Peyer's patch (tissue), 4 donors: Measurements from ENCODE around the gene AIDA.

Experiments
- CTCF ChIP-seq, 6 experiments: fragments of 450-650 bp in 4 of 6; fragments of 200-600 bp in 2 of 6; sonication (generic) in 1 of 6; IDR thresholded peaks; one replicate each; pipeline ENCODE4 v1.5.1; 2017 to 2019; ENCODE audit warnings: antibody characterized with exemption in 6 of 6, mild to moderate bottlenecking in 3 of 6, moderate library complexity in 1 of 6
- POLR2A ChIP-seq, 2 donors: fragments of 450-650 bp; IDR thresholded peaks; one replicate each; pipeline ENCODE4 v1.5.1; 2017; ENCODE audit warnings: antibody characterized with exemption in 2 of 2, mild to moderate bottlenecking in 2 of 2, moderate library complexity in 2 of 2

DNA sequence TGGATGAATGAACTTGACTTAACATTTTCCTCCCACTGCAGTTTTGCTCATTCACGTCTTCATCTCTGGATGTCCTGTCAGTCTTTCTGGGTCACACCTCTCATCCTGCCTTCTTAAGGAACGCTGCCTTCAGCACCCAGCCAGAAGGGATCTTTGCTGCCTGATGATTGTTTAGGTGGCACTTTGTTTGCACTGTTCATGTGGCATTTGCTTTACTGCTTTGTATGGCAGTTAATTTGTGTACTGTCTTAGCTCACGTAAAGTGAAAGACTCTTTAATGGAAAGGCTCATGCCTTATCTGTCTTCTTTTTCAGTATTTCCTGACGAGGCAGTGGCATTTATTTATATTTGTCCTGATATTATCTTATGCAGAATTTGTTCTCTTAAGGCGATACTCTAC is 89.5 kb downstream of the AIDA start:
- no peak for TF ChIP-seq CTCF (IDR thresholded peaks at IDR 0.05)
- TF ChIP-seq POLR2A (IDR thresholded peaks at IDR 0.05): no peak
